Lower leg skin (tissue), 3 donors: ENCODE data around the gene APBA1.

Experiments used
- POLR2A ChIP-seq, 2 donors: fragments of 450-650 bp; IDR thresholded peaks; one replicate each; pipeline ENCODE4 v1.6.1; 2016 to 2017; ENCODE audit warnings: antibody characterized with exemption in 2 of 2, mild to moderate bottlenecking in 1 of 2, moderate library complexity in 1 of 2
- TF ChIP-seq, protein P1 (sequence below), 3 donors: fragments of 450-650 bp; IDR thresholded peaks; one replicate each; pipeline ENCODE4 v1.5.1; 2016; ENCODE audit warnings: antibody characterized with exemption in 3 of 3, mild to moderate bottlenecking in 3 of 3, moderate library complexity in 2 of 3

DNA sequence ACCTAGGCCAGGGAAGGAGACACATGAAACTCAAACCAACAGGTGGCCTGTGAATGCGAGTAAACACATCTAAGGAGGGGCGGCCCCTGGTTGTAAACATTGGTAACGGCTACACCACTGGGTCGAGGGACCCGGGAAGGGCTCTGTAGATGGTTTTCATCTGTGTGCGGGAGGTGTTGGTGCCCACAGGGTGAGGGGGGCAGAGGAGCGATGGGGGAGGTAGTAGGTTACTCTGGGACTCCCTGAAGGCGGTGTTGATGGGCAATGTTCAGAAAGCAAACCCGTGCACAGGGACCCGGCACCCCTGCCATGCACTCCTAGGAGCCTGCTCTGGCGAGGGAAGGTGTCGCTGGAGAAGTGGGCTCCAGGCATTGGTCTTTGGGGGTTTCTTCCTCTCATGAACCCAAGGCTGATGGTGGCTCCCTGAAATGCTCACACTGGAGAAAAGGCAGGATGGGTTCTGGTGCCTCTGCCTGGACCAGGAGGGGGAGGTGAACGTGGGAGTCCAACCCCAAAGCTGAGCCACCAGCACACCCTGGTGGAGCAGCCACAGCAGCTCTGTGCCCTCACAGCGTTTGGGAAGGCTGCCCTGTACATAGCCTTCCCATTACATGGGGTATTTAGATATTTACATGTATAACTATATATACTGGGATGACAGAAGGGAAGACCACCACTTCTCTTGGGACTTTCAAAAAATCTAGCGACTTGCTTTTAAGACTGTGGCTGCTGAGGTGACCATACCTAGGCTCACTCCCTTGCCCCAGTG, 244.0 kb downstream of the APBA1 start:
- TF ChIP-seq, protein P1, sequence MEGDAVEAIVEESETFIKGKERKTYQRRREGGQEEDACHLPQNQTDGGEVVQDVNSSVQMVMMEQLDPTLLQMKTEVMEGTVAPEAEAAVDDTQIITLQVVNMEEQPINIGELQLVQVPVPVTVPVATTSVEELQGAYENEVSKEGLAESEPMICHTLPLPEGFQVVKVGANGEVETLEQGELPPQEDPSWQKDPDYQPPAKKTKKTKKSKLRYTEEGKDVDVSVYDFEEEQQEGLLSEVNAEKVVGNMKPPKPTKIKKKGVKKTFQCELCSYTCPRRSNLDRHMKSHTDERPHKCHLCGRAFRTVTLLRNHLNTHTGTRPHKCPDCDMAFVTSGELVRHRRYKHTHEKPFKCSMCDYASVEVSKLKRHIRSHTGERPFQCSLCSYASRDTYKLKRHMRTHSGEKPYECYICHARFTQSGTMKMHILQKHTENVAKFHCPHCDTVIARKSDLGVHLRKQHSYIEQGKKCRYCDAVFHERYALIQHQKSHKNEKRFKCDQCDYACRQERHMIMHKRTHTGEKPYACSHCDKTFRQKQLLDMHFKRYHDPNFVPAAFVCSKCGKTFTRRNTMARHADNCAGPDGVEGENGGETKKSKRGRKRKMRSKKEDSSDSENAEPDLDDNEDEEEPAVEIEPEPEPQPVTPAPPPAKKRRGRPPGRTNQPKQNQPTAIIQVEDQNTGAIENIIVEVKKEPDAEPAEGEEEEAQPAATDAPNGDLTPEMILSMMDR (IDR thresholded peaks at IDR 0.05) = no peak
- TF ChIP-seq POLR2A (IDR thresholded peaks at IDR 0.05) = no peak
